Liver (tissue), 9 donors: ENCODE measurements around the gene TMEM139. TPM values are rescaled to one million over a fixed set of nuclear protein-coding genes. Genes with fewer than 3 reads are reported as not detected.

Experiments
- DNase-seq: peaks from one replicate; pipeline ENCODE4 v3.0.0-alpha.2; 2017; ENCODE audit warnings: low spot score
- H3K27ac ChIP-seq, 2 donors: one replicate each; pipeline ENCODE4 v1.7.0; 2013; ENCODE audit warnings: inconsistent platforms in 2 of 2, low read length in 2 of 2, control low read depth in 1 of 2, low read depth in 1 of 2, mild to moderate bottlenecking in 1 of 2
- H3K27me3 ChIP-seq, 4 donors: one replicate each; pipeline versions ENCODE4 v1.6.1 to v1.7.0; 2013; ENCODE audit warnings: low read length in 3 of 4, inconsistent platforms in 1 of 4, mild to moderate bottlenecking in 1 of 4, moderate library complexity in 1 of 4; ENCODE audit not compliant: control insufficient read depth in 4 of 4, insufficient read depth in 4 of 4
- H3K36me3 ChIP-seq, 4 donors: one replicate each; pipeline versions ENCODE4 v1.6.1 to v1.7.0; 2013; ENCODE audit warnings: low read length in 3 of 4, mild to moderate bottlenecking in 3 of 4, low read depth in 1 of 4, moderate library complexity in 1 of 4; ENCODE audit not compliant: control insufficient read depth in 4 of 4, insufficient read depth in 3 of 4
- H3K4me1 ChIP-seq, 4 donors: one replicate each; pipeline versions ENCODE4 v1.6.1 to v1.7.0; 2013; ENCODE audit warnings: low read length in 3 of 4, mild to moderate bottlenecking in 3 of 4, moderate library complexity in 1 of 4; ENCODE audit not compliant: control insufficient read depth in 4 of 4, insufficient read depth in 4 of 4
- H3K4me3 ChIP-seq, 3 donors: one replicate each; pipeline versions ENCODE4 v1.6.1 to v1.7.0; 2013; ENCODE audit warnings: low read length in 3 of 3, control low read depth in 1 of 3, low read depth in 1 of 3, mild to moderate bottlenecking in 1 of 3
- H3K9ac ChIP-seq, 2 donors: one replicate each; pipeline ENCODE4 v1.7.0; 2013; ENCODE audit warnings: low read length in 2 of 2, mild to moderate bottlenecking in 2 of 2, moderate library complexity in 2 of 2, control low read depth in 1 of 2, low read depth in 1 of 2
- H3K9me3 ChIP-seq, 4 donors: one replicate each; pipeline versions ENCODE4 v1.6.1 to v1.7.0; 2013; ENCODE audit warnings: low read length in 3 of 4; ENCODE audit not compliant: control insufficient read depth in 4 of 4
- EGR1 ChIP-seq, 2 donors: IDR thresholded peaks; 2 replicates each; pipeline ENCODE4 v1.6.1; 2016 to 2018; ENCODE audit warnings: antibody characterized with exemption in 2 of 2, low read depth in 2 of 2
- FOXA1 ChIP-seq: IDR thresholded peaks from 2 replicates; pipeline ENCODE4 v1.6.1; 2016; ENCODE audit warnings: antibody characterized with exemption
- FOXA2 ChIP-seq: IDR thresholded peaks from 2 replicates; pipeline ENCODE4 v1.6.1; 2016; ENCODE audit warnings: antibody characterized with exemption
- GABPA ChIP-seq, 2 donors: IDR thresholded peaks in 1 of 2; conservative IDR thresholded peaks in 1 of 2; 2 replicates each; pipeline ENCODE4 v1.6.1; 2016; ENCODE audit warnings: antibody characterized with exemption in 2 of 2, mild to moderate bottlenecking in 1 of 2, moderate library complexity in 1 of 2
- HNF4A ChIP-seq, 2 donors: conservative IDR thresholded peaks; 2 replicates each; pipeline ENCODE4 v1.6.1; 2016; ENCODE audit warnings: antibody characterized with exemption in 2 of 2, mild to moderate bottlenecking in 2 of 2
- HNF4G ChIP-seq: IDR thresholded peaks from 2 replicates; pipeline ENCODE4 v1.6.1; 2016; ENCODE audit warnings: antibody characterized with exemption
- JUND ChIP-seq, 2 donors: IDR thresholded peaks; 2 replicates each; pipeline ENCODE4 v1.6.1; 2016; ENCODE audit warnings: antibody characterized with exemption in 2 of 2
- NR2F2 ChIP-seq: IDR thresholded peaks from 2 replicates; pipeline ENCODE4 v1.6.1; 2016; ENCODE audit warnings: antibody characterized with exemption
- RAD21 ChIP-seq, 2 donors: IDR thresholded peaks; 2 replicates each; pipeline ENCODE4 v1.6.1; 2016; ENCODE audit warnings: antibody characterized with exemption in 2 of 2, mild to moderate bottlenecking in 2 of 2
- RXRA ChIP-seq, 2 donors: IDR thresholded peaks; 2 replicates each; pipeline ENCODE4 v1.6.1; 2017 to 2018; ENCODE audit warnings: antibody characterized with exemption in 2 of 2, mild to moderate bottlenecking in 1 of 2
- SP1 ChIP-seq: IDR thresholded peaks from 2 replicates; pipeline ENCODE4 v1.6.1; 2018; ENCODE audit warnings: antibody characterized with exemption, mild to moderate bottlenecking
- TAF1 ChIP-seq: conservative IDR thresholded peaks from 2 replicates; pipeline ENCODE4 v1.6.1; 2016; ENCODE audit warnings: antibody characterized with exemption, mild to moderate bottlenecking
- YY1 ChIP-seq: IDR thresholded peaks from 2 replicates; pipeline ENCODE4 v1.6.1; 2016; ENCODE audit warnings: antibody characterized with exemption, mild to moderate bottlenecking
- WGBS: extraction: QIAGEN DNeasy Blood & Tissue Kit; methylation state at CpG from one replicate; pipeline ENCODE4 v1.1.7; 2013; 5-methylcytosine and 5-hydroxymethylcytosine counted together
- polyA plus RNA-seq, 2 donors: library from polyadenylated mRNA; stranded (reverse) in 1 of 2; unstranded in 1 of 2; fragments of 200-250 nt in 1 of 2; fragments of >200 nt in 1 of 2; fragmentation: Nextera tagmentation in 1 of 2; extraction: Ambion mirVana in 1 of 2; gene quantifications; one replicate each; pipeline versions ENCODE4 v1.2.1 to v1.2.3, GENCODE V29; 2013 to 2015
- total RNA-seq, 2 donors: library from RNA; depleted of rRNA; stranded (reverse); fragments of >200 nt; gene quantifications; one replicate each; pipeline ENCODE4 v1.2.3, GENCODE V29; 2014
- TF ChIP-seq, protein P1 (sequence below): IDR thresholded peaks from 2 replicates; pipeline ENCODE4 v1.6.1; 2016; ENCODE audit warnings: antibody characterized with exemption
- TF ChIP-seq, protein P2 (sequence below): IDR thresholded peaks from 2 replicates; pipeline ENCODE4 v1.6.1; 2016; ENCODE audit warnings: antibody characterized with exemption
- TF ChIP-seq, protein P3 (sequence below): fragments of 150-350 bp; IDR thresholded peaks from 2 replicates; pipeline ENCODE4 v1.5.1; 2017; ENCODE audit warnings: improper control_type of control experiment, low read depth, low read length; ENCODE audit not compliant: missing input control
- TF ChIP-seq, protein P4 (sequence below): IDR thresholded peaks from 2 replicates; pipeline ENCODE4 v1.6.1; 2016; ENCODE audit warnings: antibody characterized with exemption
- TF ChIP-seq, protein P5 (sequence below): IDR thresholded peaks from 2 replicates; pipeline ENCODE4 v1.6.1; 2016; ENCODE audit warnings: antibody characterized with exemption, mild to moderate bottlenecking
- donor health status: healthy.
- donor health status: healthy.
- donor health status: healthy.
- donor health status: healthy.
- donor health status: healthy.

Gene TMEM139
- total and polyA plus RNA-seq, 4 donors = 3.0 to 8.6 (median 5.5) TPM

DNA sequence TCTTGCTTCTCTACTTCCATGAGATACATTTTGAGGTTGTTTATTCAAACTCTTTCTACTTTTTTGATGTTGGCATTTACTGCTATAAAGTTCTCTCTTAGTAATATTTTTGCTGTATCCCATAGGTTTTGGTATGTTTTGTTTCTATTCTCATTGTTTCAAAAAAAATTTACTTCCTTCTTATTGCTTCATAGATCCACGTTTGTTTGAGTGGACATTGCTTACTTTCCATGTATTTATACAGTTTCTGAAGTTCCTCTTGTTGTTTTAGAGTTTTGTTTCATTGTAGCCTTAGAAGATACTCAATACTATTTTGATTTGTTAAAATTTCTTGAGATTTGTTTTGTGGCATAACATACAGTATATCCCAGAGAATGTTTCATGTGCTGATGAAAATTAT lies 49.2 kb upstream of the TMEM139 start:
- no peak for DNase-seq
- Histone ChIP-seq H3K27ac (no peak overlapping the region), H3K4me1 (peaks cover 0 to 6% (median 5%) of the 10 kb centered on the region in 4 donors), H3K9me3 (peaks cover 0 to 2% (median under 1%) of the 10 kb centered on the region in 4 donors), H3K36me3 (no peaks in the 10 kb centered on the region), H3K9ac (no peak overlapping the region), H3K4me3 (no peak overlapping the region), H3K27me3 (no peaks in the 10 kb centered on the region)
- 36% methylated on average over 1 of the region's 1 CpG for WGBS
- TF ChIP-seq JUND (IDR thresholded peaks at IDR 0.05) = no peak
- TF ChIP-seq RXRA (IDR thresholded peaks at IDR 0.05) = no peak
- no peak for TF ChIP-seq FOXA2
- TF ChIP-seq, protein P1, sequence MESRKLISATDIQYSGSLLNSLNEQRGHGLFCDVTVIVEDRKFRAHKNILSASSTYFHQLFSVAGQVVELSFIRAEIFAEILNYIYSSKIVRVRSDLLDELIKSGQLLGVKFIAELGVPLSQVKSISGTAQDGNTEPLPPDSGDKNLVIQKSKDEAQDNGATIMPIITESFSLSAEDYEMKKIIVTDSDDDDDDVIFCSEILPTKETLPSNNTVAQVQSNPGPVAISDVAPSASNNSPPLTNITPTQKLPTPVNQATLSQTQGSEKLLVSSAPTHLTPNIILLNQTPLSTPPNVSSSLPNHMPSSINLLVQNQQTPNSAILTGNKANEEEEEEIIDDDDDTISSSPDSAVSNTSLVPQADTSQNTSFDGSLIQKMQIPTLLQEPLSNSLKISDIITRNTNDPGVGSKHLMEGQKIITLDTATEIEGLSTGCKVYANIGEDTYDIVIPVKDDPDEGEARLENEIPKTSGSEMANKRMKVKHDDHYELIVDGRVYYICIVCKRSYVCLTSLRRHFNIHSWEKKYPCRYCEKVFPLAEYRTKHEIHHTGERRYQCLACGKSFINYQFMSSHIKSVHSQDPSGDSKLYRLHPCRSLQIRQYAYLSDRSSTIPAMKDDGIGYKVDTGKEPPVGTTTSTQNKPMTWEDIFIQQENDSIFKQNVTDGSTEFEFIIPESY = no peak
- TF ChIP-seq FOXA1 = no peak
- TF ChIP-seq, protein P2, sequence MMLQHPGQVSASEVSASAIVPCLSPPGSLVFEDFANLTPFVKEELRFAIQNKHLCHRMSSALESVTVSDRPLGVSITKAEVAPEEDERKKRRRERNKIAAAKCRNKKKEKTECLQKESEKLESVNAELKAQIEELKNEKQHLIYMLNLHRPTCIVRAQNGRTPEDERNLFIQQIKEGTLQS = no peak
- TF ChIP-seq RAD21 (IDR thresholded peaks at IDR 0.05) = no peak
- no peak for TF ChIP-seq EGR1 (IDR thresholded peaks at IDR 0.05; ENCODE audit: low read depth in 2 of 2)
- no peak for TF ChIP-seq YY1
- TF ChIP-seq HNF4G = no peak
- TF ChIP-seq, protein P3, sequence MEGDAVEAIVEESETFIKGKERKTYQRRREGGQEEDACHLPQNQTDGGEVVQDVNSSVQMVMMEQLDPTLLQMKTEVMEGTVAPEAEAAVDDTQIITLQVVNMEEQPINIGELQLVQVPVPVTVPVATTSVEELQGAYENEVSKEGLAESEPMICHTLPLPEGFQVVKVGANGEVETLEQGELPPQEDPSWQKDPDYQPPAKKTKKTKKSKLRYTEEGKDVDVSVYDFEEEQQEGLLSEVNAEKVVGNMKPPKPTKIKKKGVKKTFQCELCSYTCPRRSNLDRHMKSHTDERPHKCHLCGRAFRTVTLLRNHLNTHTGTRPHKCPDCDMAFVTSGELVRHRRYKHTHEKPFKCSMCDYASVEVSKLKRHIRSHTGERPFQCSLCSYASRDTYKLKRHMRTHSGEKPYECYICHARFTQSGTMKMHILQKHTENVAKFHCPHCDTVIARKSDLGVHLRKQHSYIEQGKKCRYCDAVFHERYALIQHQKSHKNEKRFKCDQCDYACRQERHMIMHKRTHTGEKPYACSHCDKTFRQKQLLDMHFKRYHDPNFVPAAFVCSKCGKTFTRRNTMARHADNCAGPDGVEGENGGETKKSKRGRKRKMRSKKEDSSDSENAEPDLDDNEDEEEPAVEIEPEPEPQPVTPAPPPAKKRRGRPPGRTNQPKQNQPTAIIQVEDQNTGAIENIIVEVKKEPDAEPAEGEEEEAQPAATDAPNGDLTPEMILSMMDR = no peak
- TF ChIP-seq, protein P4, sequence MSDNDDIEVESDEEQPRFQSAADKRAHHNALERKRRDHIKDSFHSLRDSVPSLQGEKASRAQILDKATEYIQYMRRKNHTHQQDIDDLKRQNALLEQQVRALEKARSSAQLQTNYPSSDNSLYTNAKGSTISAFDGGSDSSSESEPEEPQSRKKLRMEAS = no peak
- no peak for TF ChIP-seq HNF4A (conservative IDR thresholded peaks at IDR 0.05)
- TF ChIP-seq, protein P5, sequence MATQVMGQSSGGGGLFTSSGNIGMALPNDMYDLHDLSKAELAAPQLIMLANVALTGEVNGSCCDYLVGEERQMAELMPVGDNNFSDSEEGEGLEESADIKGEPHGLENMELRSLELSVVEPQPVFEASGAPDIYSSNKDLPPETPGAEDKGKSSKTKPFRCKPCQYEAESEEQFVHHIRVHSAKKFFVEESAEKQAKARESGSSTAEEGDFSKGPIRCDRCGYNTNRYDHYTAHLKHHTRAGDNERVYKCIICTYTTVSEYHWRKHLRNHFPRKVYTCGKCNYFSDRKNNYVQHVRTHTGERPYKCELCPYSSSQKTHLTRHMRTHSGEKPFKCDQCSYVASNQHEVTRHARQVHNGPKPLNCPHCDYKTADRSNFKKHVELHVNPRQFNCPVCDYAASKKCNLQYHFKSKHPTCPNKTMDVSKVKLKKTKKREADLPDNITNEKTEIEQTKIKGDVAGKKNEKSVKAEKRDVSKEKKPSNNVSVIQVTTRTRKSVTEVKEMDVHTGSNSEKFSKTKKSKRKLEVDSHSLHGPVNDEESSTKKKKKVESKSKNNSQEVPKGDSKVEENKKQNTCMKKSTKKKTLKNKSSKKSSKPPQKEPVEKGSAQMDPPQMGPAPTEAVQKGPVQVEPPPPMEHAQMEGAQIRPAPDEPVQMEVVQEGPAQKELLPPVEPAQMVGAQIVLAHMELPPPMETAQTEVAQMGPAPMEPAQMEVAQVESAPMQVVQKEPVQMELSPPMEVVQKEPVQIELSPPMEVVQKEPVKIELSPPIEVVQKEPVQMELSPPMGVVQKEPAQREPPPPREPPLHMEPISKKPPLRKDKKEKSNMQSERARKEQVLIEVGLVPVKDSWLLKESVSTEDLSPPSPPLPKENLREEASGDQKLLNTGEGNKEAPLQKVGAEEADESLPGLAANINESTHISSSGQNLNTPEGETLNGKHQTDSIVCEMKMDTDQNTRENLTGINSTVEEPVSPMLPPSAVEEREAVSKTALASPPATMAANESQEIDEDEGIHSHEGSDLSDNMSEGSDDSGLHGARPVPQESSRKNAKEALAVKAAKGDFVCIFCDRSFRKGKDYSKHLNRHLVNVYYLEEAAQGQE = no peak
- TF ChIP-seq TAF1 = no peak

DNA sequence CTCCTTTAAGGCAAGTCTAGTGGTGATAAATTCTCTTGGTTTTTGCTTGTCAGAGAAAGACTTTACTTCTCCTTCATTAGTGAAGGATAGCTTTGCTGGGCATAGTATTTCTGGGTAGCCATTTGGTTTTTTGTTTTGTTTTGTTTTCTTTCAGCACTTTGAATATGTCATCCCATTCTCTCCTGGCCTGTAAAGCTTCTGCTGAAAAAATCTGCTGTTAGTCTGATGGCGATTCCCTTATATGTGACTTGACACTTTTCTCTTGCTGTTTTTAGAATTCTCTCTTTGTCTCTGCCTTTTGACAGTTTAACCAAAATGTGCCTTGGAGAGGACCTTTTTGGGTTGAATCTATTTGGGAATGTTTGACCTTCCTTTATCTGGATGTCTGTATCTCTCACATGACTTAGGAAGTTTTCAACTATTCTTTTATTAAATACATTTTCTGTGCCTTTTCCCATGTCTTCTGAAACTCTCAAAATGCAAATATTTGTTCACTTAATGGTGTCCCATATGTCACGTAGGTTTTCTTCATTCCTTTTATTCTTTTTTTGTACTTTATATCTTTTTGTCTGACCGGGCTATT lies 48.3 kb upstream of the TMEM139 start:
- Histone ChIP-seq H3K36me3 (no peaks in the 10 kb centered on the region), H3K27ac (no peak overlapping the region), H3K9me3 (peaks cover 0 to 2% (median under 1%) of the 10 kb centered on the region in 4 donors), H3K27me3 (no peaks in the 10 kb centered on the region), H3K4me1 (peaks cover 0 to 12% (median 9%) of the 10 kb centered on the region in 4 donors), H3K9ac (no peak overlapping the region), H3K4me3 (no peak overlapping the region)
- TF ChIP-seq, protein P2 = no peak
- TF ChIP-seq SP1 (no peak), RXRA (IDR thresholded peaks at IDR 0.05) (no peak), YY1 (no peak), GABPA (IDR thresholded peaks at IDR 0.05 in 1 of 2, conservative IDR thresholded peaks at IDR 0.05 in 1 of 2) (no peak), NR2F2 (no peak), HNF4G (no peak)
- TF ChIP-seq, protein P5 = no peak
- no peak for DNase-seq
- WGBS = 65% methylated on average over 3 of the region's 3 CpGs
